Colon (tissue), 2 donors: ENCODE measurements around the gene PLEKHB1.

Experiments used
- FAIRE-seq: peaks from 2 replicates; lab custom pipeline; 2012; peaks lifted over from hg19 to GRCh38; lab: Jason Lieb, UNC
- donor health status: control.
- donor health status: control.

Gene PLEKHB1

GRCh38 chr11:73648571-73649046 lies 2.2 kb downstream of the PLEKHB1 start:
- FAIRE-seq, result no peak

GRCh38 chr11:73649206-73649605 lies 2.8 kb downstream of the PLEKHB1 start:
- no peak for FAIRE-seq

GRCh38 chr11:73650400-73650799 lies 4.0 kb downstream of the PLEKHB1 start:
- FAIRE-seq, result no peak

- FAIRE-seq, result no peak
Measured at GRCh38 chr11:73651252-73651651, 4.9 kb downstream of the PLEKHB1 start.

GRCh38 chr11:73651661-73652045 lies 5.3 kb downstream of the PLEKHB1 start:
- no peak for FAIRE-seq

- FAIRE-seq, result no peak
Measured at GRCh38 chr11:73652046-73652730, 5.8 kb downstream of the PLEKHB1 start.

- FAIRE-seq, result no peak
Measured at GRCh38 chr11:73652856-73653559, 6.6 kb downstream of the PLEKHB1 start.

- FAIRE-seq, result no peak
Measured at GRCh38 chr11:73653996-73654395, 7.6 kb downstream of the PLEKHB1 start.

GRCh38 chr11:73654482-73655021 lies 8.2 kb downstream of the PLEKHB1 start:
- FAIRE-seq, result no peak

- no peak for FAIRE-seq
Measured at GRCh38 chr11:73655686-73656085, 9.3 kb downstream of the PLEKHB1 start.

- no peak for FAIRE-seq
Measured at GRCh38 chr11:73656985-73657384, 10.6 kb downstream of the PLEKHB1 start.

- no peak for FAIRE-seq
Measured at GRCh38 chr11:73659961-73660360, 13.6 kb downstream of the PLEKHB1 start.

GRCh38 chr11:73660497-73661034 lies 14.2 kb downstream of the PLEKHB1 start:
- FAIRE-seq, result no peak

GRCh38 chr11:73661035-73661628 lies 14.8 kb downstream of the PLEKHB1 start:
- FAIRE-seq, result no peak

GRCh38 chr11:73662445-73663157 lies 16.2 kb downstream of the PLEKHB1 start:
- no peak for FAIRE-seq

GRCh38 chr11:73663604-73664495 lies 17.5 kb downstream of the PLEKHB1 start:
- no peak for FAIRE-seq

- FAIRE-seq, result no peak
Measured at GRCh38 chr11:73664877-73665276, 18.5 kb downstream of the PLEKHB1 start.

- no peak for FAIRE-seq
Measured at GRCh38 chr11:73667891-73668290, 21.5 kb downstream of the PLEKHB1 start.

GRCh38 chr11:73670808-73671207 lies 24.4 kb downstream of the PLEKHB1 start:
- no peak for FAIRE-seq

- no peak for FAIRE-seq
Measured at GRCh38 chr11:73671701-73672100, 25.3 kb downstream of the PLEKHB1 start.

GRCh38 chr11:73676552-73676951 lies 30.2 kb downstream of the PLEKHB1 start:
- peak; percentile 72 for FAIRE-seq
